ES-I3 (cell line): ENCODE results near the gene CARD9.

ENCODE experiments used
- H3K36me3 ChIP-seq: 2 replicates; pipeline ENCODE4 v1.6.1; 2013; ENCODE audit warnings: mild to moderate bottlenecking, low read length, control low read depth, moderate library complexity; ENCODE audit not compliant: insufficient read depth
- H3K4me1 ChIP-seq: 2 replicates; pipeline ENCODE4 v1.6.1; 2013; ENCODE audit warnings: mild to moderate bottlenecking, control low read depth, low read length; ENCODE audit not compliant: insufficient read depth
- H3K9ac ChIP-seq: 2 replicates; pipeline ENCODE4 v1.6.1; 2013; ENCODE audit warnings: low read depth, mild to moderate bottlenecking, low read length, moderate library complexity
- H3K9me3 ChIP-seq: 2 replicates; pipeline ENCODE4 v1.6.1; 2013; ENCODE audit warnings: mild to moderate bottlenecking, low read length, moderate library complexity; ENCODE audit not compliant: control insufficient read depth, insufficient read depth

CARD9 gene

DNA sequence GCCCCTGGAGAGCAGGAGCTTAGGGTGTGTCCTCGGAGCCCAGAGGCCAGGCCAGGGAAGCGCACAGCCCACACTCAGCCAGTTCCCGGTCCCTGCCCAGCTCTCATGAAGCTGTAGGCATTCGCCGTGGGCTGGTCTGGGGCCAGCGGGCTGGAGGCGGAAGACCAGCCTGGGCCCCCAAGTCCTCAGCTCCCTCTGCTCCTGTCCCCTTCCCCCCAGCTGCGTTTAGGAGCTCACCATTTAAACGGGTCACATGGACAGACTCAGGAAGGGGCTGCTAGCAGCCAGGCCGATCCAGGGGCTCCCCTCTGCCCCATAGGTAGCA is 27.4 kb downstream of the CARD9 start:
- no peak overlapping the region for H3K9ac ChIP-seq

DNA sequence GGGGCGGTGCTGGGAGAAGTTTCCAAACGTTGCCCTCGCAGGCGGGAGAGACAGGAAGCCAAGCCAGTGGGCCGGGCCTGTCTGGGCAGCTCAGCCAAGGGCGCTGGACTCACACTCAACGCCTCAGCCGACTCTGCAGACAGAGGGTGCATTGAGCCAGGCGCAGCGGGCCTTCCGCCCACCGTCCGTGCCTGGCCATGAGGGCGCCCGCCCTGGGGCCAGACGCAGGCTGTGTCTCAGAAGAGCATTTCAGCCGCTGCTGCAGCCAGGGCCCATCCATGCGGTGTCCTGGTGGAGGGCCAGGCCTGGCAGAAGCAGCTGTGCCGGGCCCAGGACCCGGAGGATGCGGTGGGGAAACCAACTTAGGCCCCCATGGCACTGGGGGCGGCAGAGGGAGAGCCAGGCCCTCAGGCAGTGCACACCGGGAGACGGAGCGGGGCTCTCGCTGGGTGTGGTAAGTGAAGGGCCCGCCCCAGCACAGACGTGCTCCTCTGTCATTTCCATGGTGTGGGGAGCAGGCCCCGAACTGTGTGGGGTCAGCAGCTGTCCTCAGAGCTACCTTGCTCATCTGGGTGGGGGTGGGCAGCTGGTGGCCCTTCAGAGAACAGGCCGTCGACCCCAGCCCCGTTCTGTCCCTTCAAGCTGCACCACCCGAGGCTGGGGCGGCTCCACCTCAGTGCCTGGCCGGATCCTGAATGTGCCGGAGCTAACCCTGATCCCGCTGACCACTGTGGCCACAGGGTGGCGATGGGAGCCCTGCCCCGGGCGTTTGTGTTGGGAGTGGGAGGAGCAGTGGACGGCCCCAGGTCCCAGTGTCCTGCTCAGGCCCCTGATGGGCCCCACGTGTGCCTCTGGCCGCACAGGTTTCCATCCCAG is 27.9 kb downstream of the CARD9 start:
- peaks cover 10% of the 10 kb centered on the region for H3K4me1 ChIP-seq

More for the DNA sequence above, 27.4 kb downstream of the CARD9 start:
- H3K9me3 ChIP-seq: no peaks in the 10 kb centered on the region
- H3K4me1 ChIP-seq: peaks cover 10% of the 10 kb centered on the region
- no peaks in the 10 kb centered on the region; the same call in 1 of the 2 replicates for H3K36me3 ChIP-seq

DNA sequence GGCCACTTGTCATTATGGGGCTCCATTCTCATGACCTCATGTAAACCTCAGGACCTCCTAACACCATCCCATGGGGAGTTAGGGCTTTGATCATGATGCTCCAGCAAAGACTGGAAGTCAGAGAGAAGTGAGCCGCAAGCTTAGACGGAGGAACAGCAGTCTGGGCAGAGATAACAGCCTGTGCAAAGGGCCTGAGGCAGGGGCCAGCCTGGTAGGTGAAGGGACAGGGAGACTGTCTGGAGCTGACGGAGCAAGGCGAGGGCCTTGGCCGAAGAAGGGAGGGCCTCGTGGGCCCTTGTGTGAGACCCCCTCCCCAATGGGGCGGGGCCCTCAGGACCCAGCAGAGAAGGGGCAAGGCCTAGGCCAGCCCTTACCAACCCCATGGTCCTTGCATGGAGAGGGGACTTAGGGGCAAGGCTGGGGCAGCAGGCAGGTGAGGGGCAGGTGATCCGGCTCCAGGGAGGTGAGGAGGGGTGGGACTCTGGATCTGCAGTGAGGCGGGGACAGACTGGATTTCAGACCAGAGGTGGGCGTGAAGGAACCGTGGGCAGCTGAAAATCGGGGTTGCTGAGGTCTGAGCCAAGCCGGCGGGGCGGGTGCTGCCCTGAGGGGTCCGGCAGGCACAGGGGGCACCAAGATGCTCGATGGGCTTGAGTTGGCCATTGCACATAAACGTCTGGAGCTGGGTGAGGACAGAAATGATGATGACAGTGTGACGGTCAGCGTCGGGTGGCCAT is 28.8 kb downstream of the CARD9 start:
- H3K9ac ChIP-seq: no peak overlapping the region
- no peaks in the 10 kb centered on the region for H3K9me3 ChIP-seq
- no peaks in the 10 kb centered on the region; the same call in none of the 2 replicates for H3K36me3 ChIP-seq
- H3K4me1 ChIP-seq: peaks cover 10% of the 10 kb centered on the region

More for the DNA sequence above, 27.9 kb downstream of the CARD9 start:
- no peaks in the 10 kb centered on the region; the same call in none of the 2 replicates for H3K36me3 ChIP-seq
- H3K9ac ChIP-seq: no peak overlapping the region
- H3K9me3 ChIP-seq: no peaks in the 10 kb centered on the region

DNA sequence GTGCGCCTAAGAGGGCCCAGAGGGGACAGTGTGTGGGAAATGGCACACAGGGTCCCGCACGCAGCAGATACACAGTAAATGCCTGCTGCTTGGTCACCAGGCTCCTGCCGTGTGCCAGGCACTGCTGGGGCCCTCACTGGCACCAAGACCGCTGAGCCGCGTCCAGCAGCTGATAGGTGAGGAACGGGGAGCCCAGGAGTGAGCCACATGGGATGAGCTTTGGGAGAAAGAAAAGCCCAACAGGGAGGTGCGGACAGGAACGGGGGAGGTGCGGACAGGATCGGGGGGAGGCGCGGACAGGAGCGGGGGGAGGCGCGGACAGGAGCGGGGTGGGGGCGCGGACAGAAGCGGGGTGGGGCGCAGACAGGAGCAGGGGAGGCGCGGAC is 29.6 kb downstream of the CARD9 start:
- Histone ChIP-seq H3K4me1 (peaks cover 10% of the 10 kb centered on the region), H3K36me3 (no peaks in the 10 kb centered on the region; the same call in none of the 2 replicates), H3K9ac (no peak overlapping the region), H3K9me3 (no peaks in the 10 kb centered on the region)

DNA sequence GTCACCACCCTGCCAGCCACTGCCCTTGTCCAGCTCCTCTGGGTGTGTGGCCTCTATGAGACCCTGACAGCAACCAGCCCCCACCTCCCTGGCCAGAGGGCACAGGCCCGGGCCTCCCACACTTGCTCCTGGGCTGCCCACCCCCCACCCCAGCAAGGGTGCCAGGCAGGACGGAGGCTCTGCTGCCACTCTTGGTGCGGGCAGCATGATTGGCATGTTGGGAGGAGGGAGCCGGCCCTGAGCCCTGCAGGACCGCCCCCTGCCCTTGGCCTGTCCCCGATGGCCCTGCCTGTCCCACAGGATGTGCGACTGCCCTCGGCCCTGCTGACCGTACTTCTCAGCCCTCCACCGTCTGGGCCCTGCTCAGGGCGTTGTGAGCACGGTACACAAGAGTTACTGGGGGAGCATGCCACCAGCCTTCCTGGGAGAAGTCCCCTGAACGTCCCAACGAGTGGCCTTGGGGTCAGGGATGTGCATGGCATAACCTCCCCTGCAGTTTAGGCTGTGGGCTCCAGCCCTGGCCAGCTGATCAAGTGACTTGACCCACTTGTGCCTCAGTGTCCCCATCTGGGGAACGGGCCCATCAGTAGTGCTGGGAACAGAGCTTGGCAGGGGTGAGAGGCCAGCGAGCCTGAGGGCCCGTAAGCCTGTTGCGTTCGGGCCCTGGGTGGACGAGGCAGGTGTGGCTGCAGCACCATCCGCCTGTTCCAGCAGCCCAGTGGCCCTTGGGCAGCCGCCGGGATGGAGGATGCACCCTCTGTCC is 30.2 kb downstream of the CARD9 start:
- Histone ChIP-seq H3K36me3 (no peaks in the 10 kb centered on the region; the same call in 1 of the 2 replicates), H3K4me1 (peaks cover 10% of the 10 kb centered on the region), H3K9ac (peak overlapping the region; percentile 27; the same call in 1 of the 2 replicates), H3K9me3 (no peaks in the 10 kb centered on the region)

DNA sequence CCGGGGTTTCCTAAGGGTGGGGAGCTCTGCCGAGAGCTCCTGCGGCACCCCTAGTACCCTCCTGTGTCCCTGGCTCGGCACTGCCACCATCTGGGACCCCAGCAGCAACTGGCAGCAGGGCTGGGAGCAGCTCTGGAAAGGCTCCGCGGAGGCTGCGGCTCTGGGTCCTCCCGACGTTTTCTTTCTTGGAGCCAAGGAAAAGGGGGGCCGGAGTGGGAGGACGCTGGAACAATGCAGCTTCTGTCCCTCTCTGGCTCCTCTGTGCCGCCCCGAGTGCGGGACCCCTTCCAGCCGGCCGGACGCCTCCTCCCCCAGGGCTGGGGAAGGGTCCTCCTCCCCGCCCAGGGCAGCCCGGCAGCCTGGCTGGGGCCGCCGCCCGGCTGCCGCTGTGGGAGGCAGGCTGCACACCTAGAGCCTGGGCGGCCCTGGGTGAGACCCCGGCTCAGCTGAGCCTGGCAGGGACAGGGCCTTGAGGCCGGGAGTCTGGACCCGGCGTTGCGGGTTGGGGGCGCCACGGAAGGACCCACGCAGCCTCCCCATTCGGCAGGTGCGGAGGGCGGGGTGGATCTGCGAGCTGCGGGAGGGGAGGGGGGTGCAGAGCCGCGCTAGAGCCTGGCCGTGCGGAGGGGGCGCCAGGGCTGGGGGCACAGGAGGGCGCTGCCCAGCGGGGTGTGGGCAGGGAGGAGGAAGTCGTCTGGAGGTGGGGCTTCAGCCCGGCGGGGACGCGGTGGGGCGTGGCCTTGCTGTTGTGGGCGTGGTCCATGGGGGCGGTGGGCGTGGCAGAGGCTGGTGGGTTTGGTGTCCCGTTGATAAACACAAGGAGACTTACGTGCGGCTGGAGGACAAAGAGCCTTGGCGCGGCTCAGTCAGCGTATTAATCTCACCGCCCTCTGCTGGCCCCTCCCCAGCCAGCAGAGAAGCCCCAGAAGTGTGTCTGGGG is 31.0 kb downstream of the CARD9 start:
- peak overlapping the region; percentile 59; the same call in 1 of the 2 replicates for H3K9ac ChIP-seq
- H3K36me3 ChIP-seq: no peaks in the 10 kb centered on the region; the same call in 1 of the 2 replicates
- peaks cover 10% of the 10 kb centered on the region for H3K4me1 ChIP-seq
- H3K9me3 ChIP-seq: no peaks in the 10 kb centered on the region

DNA sequence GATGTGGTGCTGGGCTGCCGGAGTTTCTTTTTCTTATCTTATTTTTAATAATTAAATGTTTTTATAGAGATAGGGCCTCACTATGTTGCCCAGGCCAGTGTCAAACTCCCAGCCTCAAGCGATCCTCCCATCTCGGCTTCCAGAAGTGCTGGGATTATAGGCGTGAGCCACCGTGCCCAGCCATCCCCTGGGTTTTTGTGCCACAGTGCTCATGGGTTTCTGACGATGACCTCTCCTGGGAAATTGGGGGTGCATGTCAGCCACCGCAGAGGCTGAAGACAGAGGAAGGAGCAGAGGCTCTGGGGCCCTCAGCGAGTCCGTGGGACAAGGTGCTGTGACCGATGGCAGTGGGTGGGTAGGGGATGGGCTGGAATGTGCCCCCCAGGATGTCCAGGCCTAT is 31.7 kb downstream of the CARD9 start:
- Histone ChIP-seq H3K9ac (no peak overlapping the region; the same call in 1 of the 2 replicates), H3K4me1 (peaks cover 10% of the 10 kb centered on the region), H3K36me3 (no peaks in the 10 kb centered on the region; the same call in 1 of the 2 replicates), H3K9me3 (no peaks in the 10 kb centered on the region)

DNA sequence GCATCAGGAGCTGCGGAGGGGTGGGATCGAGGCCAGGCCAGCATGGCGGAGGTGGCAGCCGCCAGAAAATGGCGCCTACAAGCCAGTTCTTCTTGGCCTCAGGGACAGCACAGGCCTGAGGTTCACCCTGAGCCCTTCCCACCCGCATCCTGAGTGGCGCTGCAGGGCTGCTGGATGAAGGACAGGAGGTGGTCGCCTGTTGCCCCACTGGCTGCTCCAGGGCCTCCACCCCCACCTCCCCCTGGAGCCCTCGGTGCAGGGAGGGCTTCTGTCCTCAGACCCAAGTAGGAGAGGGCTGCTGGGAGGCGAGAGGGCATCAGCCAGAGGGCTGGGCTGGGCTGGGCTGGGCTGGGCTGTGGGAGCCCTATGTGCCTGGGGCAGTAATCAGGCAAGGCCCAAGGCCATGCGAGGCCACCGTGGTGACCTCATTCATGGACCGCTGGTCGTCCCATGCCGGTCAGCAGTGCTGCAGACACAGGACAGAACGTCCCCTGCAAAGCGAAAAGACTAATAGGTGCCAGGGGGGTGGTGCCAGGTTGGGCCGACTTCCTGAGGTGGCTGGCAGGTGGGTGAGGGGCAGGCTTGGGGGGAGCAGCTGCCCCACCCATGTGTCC is 32.3 kb downstream of the CARD9 start:
- no peaks in the 10 kb centered on the region for H3K9me3 ChIP-seq
- no peak overlapping the region for H3K9ac ChIP-seq
- peaks cover 7% of the 10 kb centered on the region for H3K4me1 ChIP-seq
- no peaks in the 10 kb centered on the region; the same call in 1 of the 2 replicates for H3K36me3 ChIP-seq

DNA sequence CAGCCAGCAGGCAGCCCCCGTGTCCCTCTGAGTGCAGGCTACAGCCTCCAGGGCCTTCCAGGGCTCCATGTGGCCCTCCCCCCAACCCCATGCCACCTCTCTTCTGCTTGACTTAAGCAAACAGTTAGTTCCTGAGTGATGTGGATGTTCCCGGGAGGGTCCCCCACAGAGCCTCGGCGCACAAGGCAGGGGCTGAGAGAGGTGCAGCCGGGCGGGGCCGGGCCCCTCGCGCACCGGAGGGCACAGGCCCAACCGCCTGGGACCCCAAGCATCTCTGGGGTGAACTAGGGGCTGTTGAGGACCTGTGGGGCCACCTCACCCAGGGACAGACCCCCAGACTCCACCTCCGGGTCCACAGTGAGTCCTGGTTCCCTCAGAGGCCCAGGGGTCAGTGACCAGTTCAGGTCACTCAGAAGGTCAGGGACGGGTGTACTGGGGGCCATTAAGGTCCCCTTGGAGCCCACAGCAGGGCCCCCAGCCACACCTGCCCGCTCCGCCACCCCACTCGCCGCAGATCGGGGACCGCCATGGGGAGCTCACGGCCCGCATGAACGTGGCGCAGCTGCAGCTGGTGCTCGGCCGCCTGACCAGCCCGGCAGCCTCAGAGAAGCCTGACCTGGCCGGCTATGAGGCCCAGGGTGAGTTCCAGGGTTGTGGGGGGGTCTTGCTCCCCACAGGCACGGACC is 33.0 kb downstream of the CARD9 start:
- Histone ChIP-seq H3K36me3 (no peaks in the 10 kb centered on the region; the same call in 1 of the 2 replicates), H3K4me1 (peaks cover 1% of the 10 kb centered on the region)

DNA sequence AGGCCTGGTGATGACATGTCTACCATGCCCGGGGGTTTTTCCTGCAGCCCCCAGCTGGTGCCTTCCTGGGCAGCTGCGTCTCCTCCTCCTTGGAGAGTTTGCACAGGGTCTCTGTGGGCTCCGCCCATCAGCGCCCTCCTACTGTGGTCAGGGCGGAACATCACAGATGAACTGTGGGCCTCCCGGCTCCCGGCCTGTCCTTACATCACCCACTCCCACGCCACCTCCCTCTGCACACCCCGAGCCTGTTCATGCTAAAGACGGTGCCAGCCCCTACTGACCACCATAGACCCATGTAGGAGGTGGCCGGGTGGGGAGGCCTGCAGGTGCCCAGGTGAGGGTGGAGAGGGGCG is 33.5 kb downstream of the CARD9 start:
- Histone ChIP-seq H3K36me3 (no peaks in the 10 kb centered on the region; the same call in 1 of the 2 replicates), H3K4me1 (no peaks in the 10 kb centered on the region; the same call in none of the 2 replicates), H3K9me3 (no peaks in the 10 kb centered on the region), H3K9ac (no peak overlapping the region)

More for the DNA sequence above, 33.0 kb downstream of the CARD9 start:
- Histone ChIP-seq H3K9ac (no peak overlapping the region), H3K9me3 (no peaks in the 10 kb centered on the region)

DNA sequence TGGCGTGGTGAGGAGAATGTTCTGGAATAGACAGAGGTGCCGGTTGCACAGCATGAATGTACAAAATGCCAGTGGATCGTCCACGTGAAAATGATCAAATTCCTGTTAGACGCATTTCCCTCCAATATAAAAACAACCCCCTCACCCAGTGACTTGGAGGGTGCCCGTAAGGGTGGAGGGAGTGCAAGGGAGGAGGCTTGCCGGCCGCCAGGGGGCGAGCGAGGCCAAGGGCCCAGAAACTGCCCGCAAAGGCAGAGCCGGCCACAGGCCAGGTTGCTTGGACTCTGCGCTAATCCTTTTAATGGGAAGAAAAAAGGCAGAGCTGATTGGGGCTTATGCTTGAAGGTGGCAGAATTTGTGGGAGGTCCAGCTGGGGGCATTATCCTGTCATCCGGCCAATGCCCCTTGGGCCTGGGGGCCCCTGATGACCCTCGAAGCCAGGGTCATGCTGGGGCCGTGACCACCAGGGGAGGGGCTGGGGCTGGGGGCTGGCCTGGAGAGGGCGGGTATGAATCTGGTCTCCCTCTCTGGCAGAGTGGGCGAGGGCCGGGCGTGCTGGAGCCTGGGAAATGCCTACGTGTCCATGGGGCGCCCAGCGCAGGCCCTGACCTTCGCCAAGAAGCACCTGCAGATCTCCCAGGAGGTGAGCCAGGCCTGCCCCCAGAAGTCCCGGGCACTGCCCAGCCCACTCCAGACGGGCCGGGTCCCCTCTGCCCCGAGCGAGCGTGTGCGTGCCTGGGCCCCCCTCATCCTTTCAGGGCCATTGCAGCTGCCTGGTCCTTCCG is 34.1 kb downstream of the CARD9 start:
- Histone ChIP-seq H3K36me3 (no peaks in the 10 kb centered on the region; the same call in 1 of the 2 replicates), H3K9ac (no peak overlapping the region), H3K4me1 (no peaks in the 10 kb centered on the region; the same call in none of the 2 replicates), H3K9me3 (no peaks in the 10 kb centered on the region)

DNA sequence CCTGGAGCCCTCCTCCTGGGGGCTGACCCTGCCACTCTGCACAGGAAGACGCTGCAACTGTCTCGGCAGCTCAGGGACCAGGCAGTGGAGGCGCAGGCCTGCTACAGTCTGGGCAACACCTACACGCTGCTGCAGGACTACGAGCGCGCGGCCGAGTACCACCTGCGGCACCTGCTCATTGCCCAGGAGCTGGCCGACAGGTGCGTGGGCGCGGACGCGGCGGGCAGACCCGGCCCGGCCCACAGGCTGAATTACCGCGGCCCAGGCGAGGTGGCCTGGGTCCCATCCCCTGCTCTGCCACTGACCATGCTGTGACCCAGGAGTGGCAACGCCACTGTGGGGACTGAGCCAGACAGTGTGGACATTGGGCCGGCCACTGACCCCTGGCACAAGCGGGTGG is 35.0 kb downstream of the CARD9 start:
- H3K36me3 ChIP-seq: no peaks in the 10 kb centered on the region; the same call in 1 of the 2 replicates

More for the DNA sequence above, 35.0 kb downstream of the CARD9 start:
- Histone ChIP-seq H3K9me3 (no peaks in the 10 kb centered on the region), H3K9ac (no peak overlapping the region), H3K4me1 (no peaks in the 10 kb centered on the region; the same call in none of the 2 replicates)
